ENCODE measurements around the gene KMT5B. TPM values are rescaled to one million over a fixed set of nuclear protein-coding genes. Genes with fewer than 3 reads are reported as not detected.
A peak's percentile ranks its signal among the peaks of the same experiment; 100 is the strongest.

KMT5B gene
- total and polyA plus RNA-seq, 2 of the 13 experiments (the other 11 are each of a cell fraction or from before 2014, with no cell fraction given), result 17.6 to 23.7 TPM

- peak; percentile 90 for TF ChIP-seq SP5 (CRISPR knock-in tag; IDR thresholded peaks at IDR 0.05; ENCODE audit: borderline replicate concordance, low read depth)
- 0 out of 2 replicates have a peak, but pooled peaks have one; percentile 45 for TF ChIP-seq ZNF713 (CRISPR knock-in tag; IDR thresholded peaks at IDR 0.05)
- TF ChIP-seq ZBTB10 (CRISPR knock-in tag; IDR thresholded peaks at IDR 0.05; ENCODE audit: borderline replicate concordance), result peak; percentile 94
- TF ChIP-seq ZNF615 (CRISPR knock-in tag; IDR thresholded peaks at IDR 0.05; ENCODE audit: borderline replicate concordance), result no peak
- TF ChIP-seq SMAD9 (CRISPR knock-in tag; IDR thresholded peaks at IDR 0.05), result no peak
- TF ChIP-seq ATF6 (CRISPR knock-in tag; conservative IDR thresholded peaks at IDR 0.05), result no peak
- TF ChIP-seq ZFY (CRISPR knock-in tag; IDR thresholded peaks at IDR 0.05), result peak; percentile 66
- peak; percentile 90 for TF ChIP-seq UBTF (CRISPR knock-in tag; IDR thresholded peaks at IDR 0.05)
- no peak for TF ChIP-seq SATB2 (CRISPR knock-in tag; IDR thresholded peaks at IDR 0.05)
- TF ChIP-seq ZNF333 (CRISPR knock-in tag; IDR thresholded peaks at IDR 0.05; ENCODE audit: borderline replicate concordance), result 0 out of 2 replicates have a peak, but pooled peaks have one; percentile 25
- TF ChIP-seq RORA (CRISPR knock-in tag; IDR thresholded peaks at IDR 0.05), result no peak
- peak; percentile 86 for TF ChIP-seq ZBTB20 (CRISPR knock-in tag; IDR thresholded peaks at IDR 0.05; ENCODE audit: borderline replicate concordance, low read depth)
- TF ChIP-seq NFIC (IDR thresholded peaks at IDR 0.05; ENCODE audit: low read length), result peak; percentile 80; the same call in 1 of the 2 replicates
- TF ChIP-seq ZNF484 (CRISPR knock-in tag; IDR thresholded peaks at IDR 0.05; ENCODE audit: borderline replicate concordance, low read depth), result no peak
- TF ChIP-seq SNAI1 (CRISPR knock-in tag; IDR thresholded peaks at IDR 0.05; ENCODE audit: borderline replicate concordance), result peak; percentile 69; the same call in 1 of the 2 replicates
- TF ChIP-seq ZNF746 (CRISPR knock-in tag; IDR thresholded peaks at IDR 0.05), result peak; percentile 81
- peak; percentile 96 for TF ChIP-seq ZBTB7B (CRISPR knock-in tag; IDR thresholded peaks at IDR 0.05)
- TF ChIP-seq ZNF766 (CRISPR knock-in tag; IDR thresholded peaks at IDR 0.05; ENCODE audit: borderline replicate concordance), result peak; percentile 23; the same call in 1 of the 2 replicates
- no peak for TF ChIP-seq CEBPB (IDR thresholded peaks at IDR 0.05; ENCODE audit: borderline replicate concordance, low read depth, low read length)
- TF ChIP-seq MEF2D (CRISPR knock-in tag; IDR thresholded peaks at IDR 0.05), result peak; percentile 70; the same call in 1 of the 2 replicates
- peak; percentile 46 for TF ChIP-seq ZNF503 (CRISPR knock-in tag; IDR thresholded peaks at IDR 0.05)
Observed at GRCh38 chr11:68146704-68147474, 66.2 kb downstream of the KMT5B start (continued).

All from HepG2 (cell line).